GM19023 (cell line): ENCODE measurements around the gene VWA1.
"Not testable (repeated sequence)": the region's sequence is repeated elsewhere in the genome, so short reads cannot be mapped to it uniquely, and the experiment has no call there.

Source experiments
- ATAC-seq: cut with Tn5 transposase; IDR thresholded peaks from one replicate; pipeline ENCODE4 v1.9.1; 2021; ENCODE audit warnings: mild to moderate bottlenecking, moderate library complexity; ENCODE audit not compliant: unreplicated experiment

The VWA1 gene

DNA sequence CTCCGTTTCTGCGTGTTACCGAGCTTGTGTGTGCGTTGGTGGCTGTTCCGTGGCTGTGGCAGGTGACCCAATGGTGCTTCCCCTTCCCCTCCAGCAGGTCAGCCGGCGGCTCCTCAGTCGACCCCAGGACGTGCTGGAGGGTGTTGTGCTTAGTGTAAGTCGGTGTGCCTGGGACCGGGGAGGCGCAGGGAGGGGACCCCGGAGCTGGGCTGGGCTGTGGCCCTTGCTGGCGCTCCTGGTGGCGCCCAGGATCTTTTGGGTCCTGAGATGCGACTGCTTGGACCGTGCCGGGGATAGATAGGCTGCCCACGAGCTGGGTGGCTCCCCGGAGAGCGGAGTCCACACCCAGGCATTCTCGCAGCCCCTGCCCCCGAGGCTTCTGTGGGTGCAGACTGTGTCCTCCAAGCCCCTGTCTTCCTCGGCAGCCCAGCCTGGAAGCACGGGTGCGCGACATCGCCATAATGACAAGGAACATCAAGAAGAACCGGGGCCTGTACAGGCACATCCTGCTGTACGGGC, 19.9 kb downstream of the VWA1 start:
- ATAC-seq, result no peak

DNA sequence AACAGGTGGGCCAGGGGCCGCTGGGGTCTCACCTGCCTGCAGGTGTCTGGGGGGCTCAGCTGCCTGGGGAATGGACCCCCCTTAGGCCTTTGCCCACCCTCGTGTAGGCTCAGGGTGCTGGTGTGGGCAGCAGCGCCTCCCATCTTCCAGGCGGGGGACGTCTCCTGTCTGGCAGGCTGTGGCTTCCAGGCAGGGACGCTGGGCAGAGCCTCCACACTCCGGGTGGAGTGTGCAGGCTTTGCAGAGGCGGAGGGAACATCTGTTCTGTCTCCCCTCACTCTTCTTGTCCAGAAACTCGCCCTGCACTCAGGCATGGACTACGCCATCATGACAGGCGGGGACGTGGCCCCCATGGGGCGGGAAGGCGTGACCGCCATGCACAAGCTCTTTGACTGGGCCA, 20.4 kb downstream of the VWA1 start:
- not testable (repeated sequence) for ATAC-seq

DNA sequence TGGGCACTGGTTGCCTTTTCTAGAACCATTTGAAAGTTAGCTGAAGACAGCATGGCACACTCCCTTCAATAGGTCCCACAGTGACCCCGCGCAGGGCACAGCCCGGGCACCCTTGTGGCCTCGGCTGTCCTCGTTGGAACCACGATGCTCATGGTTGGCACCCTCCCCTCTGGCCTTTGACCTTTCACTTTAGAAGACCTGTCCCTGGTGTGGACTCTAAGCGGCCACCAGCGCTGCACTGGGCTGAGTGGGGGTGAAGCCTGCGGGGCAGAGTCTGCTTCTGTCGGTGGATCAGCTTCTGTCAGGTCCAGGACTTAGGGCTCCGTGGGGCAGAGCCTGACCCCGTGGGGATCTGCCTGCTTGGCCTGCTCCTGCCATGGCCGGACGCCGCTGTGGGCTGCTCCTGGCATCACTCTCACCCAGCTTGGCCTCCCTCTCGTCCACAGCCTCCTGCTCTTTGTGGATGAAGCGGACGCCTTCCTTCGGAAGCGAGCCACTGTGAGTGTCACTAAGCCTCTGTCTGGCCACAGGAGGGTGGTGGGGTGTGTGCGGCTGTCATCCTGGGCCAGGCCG, 21.3 kb downstream of the VWA1 start:
- ATAC-seq, result not testable (repeated sequence)

DNA sequence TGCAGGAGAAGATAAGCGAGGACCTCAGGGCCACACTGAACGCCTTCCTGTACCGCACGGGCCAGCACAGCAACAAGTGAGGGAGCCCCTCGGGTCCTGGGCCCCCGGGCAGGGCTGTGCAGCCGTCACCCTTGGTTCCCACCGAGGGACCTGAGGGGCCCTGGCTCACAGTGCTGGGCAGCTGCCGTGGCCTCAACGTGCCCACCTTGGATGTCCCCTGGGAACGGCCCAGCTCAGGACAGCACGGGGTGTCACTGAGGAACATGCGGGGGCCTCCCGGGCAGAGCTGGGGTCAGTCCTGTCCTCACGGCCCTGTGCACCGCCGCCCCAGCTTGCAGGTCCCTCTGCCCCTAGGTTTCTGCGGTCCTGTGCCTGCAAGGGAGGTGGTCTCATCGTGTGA, 23.7 kb downstream of the VWA1 start:
- ATAC-seq, result not testable (repeated sequence)

DNA sequence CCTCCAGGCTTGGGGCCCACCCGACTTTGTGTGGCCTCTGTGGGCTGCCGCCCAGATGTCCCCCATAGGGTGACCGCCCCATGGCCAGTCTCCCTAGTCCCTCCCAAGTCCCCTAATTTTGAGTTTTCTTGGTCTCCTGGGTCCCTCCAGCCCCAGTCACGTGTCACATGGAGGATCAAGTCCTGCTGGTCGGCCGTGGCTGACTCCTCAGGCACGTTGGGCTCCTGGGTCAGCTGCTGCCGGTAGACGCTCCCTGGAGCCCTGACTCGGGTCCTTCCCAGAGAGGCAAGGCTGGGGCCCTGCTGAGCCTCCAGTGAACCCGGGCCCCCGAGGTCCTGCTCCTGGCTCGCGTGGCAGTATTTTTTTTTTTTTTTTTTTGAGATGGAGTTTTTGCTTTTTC, 24.2 kb downstream of the VWA1 start:
- not testable (repeated sequence) for ATAC-seq

DNA sequence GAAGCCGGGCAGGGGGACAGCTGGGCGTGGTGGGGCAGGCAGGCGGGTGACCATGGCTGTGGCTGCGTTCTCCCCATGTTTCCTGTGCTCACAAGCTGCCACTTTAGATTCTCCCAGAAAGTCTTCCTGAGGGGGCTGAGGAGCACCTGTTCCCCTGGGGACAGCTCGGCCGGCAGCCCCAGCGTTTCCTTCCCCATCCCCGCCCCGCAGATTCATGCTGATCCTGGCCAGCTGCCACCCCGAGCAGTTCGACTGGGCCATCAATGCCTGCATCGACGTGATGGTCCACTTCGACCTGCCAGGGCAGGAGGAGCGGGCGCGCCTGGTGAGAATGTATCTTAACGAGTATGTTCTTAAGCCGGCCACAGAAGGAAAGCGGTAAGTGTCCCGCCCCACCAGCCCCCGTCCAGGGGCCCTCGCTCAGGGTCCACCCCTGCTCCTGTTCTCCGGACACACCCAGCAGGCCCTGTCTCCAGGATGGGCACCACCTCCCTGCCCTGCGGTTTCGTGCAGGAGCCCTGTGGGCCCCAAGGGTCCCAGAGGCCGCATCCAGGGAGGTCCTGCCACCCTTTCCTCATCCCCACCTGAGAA, 25.1 kb downstream of the VWA1 start:
- ATAC-seq, result no peak

DNA sequence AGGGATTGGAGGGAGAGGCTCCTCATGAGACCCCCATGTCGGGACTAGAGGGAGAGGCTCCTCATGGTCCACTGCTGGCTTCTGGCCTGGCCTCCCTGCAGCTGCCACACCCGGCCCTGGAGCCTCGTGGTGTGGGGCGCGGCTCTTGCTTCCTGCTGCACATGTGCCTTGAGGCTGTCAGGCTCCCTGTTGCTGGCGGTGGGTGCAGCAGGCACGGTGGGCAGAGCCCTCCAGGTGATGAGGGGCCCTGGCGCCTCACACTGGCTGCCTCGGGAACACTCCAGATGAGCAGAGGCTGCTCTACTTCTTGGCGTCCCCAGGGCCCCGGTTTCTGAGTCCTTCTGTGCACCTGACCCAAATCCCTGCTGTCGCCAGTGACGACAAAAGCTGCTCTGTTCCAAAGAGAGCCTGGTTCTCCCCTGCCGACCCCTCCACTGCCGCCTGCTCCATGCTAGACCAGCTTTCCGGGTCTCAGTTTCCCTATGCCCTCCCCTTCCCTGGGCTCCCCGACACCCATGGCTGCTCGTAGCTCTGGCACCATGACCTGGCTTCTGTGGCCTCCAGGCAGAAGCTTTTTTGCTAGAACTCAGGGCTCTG, 26.3 kb downstream of the VWA1 start:
- ATAC-seq, result no peak

DNA sequence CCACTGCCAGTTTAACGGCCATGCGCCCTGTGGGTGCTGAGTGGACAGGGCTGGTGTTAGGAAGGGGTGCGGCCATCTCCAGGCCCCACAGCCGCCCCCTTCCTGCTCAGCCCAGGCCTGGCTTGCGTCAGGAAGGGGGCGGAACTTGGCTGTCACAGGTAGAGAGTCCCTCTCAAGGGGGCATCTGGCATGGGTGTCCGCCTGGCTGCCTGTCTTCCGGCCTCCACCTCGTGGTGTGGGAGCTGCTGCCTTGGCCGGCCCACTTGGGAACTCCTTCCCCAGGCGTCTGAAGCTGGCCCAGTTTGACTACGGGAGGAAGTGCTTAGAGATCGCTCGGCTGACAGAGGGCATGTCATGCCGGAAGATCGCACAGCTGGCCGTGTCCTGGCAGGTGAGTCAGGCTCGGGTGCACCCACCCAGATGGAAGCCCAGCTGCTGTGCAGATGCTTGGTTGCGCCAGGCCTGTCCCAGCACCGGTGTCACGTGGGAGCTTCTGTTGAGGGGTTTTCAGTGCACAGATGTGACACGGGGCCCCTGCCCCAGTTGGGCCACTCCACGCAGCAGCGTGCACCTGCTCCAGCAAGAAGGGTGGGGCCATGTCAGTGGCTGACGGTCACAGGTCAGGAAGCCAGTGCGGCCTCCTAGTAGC, 27.0 kb downstream of the VWA1 start:
- no peak for ATAC-seq

DNA sequence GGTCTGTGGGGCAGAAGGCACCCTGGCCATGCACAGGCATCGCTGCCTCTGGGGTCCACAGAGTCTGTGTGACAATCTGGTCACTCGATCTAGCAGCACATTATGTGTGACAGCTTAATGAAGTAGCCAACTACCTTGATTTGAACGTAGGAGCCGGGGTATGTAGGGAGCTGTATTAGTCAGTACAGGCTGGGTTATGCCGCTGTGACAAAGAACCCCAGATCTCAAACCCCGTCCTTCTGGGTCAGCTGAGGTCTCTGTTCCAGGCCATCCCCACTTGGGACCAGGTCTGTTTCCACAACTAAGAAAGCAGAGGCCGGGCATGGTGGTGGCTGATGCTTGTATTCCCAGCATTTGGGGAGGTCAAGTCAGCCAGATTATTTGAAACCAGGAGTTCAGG, 27.8 kb downstream of the VWA1 start:
- ATAC-seq, result no peak

DNA sequence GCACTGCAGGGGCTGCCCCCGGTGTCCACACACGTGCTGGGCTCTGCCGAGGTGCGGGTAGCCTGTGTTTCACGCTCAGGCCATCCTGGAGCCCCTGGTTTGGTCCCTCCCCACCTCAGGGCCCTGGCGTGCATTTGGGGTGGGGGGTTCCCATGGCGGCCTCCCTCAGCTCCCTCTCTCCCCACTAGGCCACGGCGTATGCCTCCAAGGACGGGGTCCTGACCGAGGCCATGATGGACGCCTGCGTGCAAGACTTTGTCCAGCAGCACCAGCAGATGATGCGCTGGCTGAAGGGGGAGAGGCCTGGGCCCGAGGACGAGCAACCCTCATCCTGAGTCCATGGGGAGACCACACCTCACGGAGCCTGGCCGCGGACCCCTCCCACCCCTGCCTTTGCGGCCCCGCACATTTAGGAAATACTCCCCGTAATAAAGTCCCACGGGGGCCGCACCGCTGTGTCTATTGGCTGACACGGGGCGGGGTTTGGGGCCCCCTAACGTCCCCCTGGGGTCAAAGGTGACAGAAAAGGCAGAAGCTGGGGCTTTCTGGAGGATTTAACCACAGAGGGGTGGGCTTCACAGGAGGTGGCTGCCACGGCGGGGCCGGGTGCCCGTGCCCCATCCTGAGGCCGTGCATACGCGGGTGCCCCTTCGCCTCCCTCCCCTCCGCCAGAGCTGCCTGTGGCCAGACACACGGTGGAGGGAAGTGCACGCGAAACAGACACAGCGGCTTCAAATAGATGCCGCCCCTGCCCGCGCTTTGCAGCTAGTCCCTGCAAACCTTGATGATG, 32.9 kb downstream of the VWA1 start:
- not testable (repeated sequence) for ATAC-seq

DNA sequence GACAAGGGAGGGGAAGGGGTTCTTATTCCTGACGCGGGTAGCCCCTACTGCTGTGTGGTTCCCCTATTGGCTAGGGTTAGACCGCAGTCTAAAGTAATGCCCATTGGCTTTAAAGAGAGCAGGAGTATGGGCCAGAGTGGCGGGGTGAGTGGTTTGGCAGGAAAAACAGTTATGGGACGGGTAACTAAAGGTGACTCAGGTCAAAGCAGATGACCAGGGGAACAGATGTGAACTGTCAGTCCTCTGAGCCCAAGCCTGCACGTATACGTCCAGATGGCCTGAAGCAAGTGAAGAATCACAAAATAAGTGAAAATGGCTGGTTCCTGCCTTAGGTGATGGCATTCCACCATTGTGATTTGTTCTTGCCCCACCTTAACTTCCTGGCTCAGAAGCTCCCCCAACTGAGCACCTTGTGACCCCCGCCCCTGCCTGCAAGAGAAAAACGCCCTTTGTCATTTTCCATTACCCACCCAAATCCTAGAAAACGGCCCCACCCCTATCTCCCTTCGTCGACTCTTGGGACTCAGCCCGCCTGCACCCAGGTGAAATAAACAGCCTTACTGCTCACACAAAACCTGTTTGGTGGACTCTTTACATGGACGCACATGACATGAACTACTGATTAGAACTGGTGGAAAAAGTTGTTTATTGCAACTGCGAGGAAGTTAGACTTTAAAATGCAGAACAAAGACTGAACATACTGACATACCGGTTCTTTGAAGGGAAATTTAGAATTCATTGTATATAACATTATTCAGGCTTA, 35.3 kb downstream of the VWA1 start:
- ATAC-seq, result no peak

DNA sequence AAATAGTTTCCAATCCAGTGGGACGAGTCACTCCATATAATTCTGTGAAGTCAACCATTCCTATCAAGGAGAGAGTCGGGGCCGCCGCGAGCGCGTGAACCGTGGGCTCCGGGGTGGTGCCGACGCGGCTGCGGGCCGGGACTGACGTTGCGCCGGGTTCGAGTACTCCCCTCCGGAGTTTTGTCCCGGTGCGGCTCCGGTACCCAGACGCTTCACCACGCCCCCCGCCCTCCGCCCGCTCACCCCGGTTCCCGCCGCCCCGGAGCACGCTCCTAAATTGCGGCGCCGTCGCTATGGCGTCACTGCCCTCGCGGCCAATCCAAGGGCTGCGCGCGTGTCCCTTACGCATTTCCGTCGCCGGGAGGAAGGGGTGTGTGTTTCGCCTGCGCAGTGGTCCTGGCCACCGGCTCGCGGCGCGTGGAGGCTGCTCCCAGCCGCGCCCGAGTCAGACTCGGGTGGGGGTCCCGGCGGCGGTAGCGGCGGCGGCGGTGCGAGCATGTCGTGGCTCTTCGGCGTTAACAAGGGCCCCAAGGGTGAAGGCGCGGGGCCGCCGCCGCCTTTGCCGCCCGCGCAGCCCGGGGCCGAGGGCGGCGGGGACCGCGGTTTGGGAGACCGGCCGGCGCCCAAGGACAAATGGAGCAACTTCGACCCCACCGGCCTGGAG, 36.0 kb downstream of the VWA1 start, which contains the start of gene ATAD3B:
Gene ATAD3B (plus strand): TSS at position 377 of the 664 bp plus-strand sequence. CDS start 120 bp downstream, at position 497.
- ATAC-seq, result peak; percentile 89

DNA sequence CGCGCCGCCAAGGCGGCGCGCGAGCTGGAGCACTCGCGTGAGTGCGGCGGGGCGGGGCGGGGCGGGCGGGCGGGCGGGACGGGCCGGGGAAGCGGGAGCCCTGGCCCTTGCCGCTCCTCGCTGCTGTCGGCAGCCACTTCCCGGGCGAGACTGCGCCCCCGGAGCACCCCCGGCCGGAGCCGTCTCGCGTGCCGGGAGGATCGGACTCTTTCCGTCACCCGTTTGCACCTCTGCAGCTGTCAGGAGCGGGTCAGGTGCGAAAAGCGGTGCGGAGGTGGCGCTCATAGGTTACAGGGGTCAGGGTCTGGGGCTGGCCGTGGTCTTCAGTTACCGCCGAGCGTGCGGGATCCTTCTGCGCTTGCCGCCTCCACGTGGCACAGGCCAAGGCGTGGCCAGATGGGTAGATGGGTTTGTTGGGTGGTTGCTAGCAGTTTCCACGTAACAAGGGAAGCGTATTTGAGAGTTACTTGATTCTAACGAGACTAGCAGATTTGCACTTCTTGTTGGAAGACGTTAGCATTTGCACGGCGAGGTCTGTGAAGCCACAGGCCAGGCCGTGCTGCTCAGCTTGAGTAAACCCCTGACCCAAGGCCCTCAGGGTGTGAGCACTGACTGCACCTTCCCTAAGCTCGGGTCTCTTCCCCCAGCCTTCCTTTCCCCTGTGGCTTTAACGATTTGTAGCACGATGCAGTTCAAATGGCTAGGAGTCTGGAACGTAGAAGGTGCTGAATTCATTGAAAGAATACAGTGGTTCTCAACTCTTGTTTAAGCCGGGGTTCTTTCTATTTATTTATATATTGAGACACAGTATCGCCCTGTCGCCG, 36.8 kb downstream of the VWA1 start:
- peak; percentile 28 for ATAC-seq

DNA sequence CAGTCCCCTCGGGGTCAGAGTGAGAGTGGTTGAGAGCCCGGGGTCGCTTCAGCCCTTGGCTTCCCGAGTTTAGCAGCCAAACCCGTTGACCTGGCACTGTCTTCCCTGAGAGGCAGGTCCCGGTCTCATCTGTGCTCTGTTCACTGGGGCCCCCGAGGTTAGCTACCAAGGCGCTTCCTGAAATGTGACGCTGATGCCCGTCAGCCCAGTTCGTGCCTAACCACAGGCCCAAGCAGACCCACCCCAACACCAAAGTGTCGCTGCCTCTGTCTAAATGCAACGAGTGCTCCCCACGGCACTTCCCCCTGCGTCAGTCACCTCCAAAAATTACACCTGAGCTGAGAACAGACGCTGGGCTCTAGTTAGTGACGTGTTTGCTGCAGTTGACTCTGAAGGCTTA, 40.5 kb downstream of the VWA1 start:
- ATAC-seq, result not testable (repeated sequence)

DNA sequence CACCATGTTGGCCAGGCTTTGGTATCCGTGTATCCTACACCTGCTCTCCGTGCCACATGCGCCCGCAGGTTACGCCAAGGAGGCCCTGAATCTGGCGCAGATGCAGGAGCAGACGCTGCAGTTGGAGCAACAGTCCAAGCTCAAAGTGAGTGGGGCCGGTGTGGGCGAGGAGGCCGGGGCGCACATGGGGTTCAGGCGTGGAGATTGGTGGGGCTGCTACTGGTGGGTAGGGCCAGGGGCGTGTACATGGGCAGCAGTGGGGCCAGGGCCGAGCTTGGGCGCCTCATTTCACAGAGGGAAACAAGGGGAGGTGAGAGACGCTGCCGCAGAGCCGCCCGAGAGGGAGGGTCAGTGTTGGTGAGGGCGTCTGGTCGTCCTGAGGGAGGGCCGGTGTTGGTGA, 41.7 kb downstream of the VWA1 start:
- ATAC-seq, result no peak

DNA sequence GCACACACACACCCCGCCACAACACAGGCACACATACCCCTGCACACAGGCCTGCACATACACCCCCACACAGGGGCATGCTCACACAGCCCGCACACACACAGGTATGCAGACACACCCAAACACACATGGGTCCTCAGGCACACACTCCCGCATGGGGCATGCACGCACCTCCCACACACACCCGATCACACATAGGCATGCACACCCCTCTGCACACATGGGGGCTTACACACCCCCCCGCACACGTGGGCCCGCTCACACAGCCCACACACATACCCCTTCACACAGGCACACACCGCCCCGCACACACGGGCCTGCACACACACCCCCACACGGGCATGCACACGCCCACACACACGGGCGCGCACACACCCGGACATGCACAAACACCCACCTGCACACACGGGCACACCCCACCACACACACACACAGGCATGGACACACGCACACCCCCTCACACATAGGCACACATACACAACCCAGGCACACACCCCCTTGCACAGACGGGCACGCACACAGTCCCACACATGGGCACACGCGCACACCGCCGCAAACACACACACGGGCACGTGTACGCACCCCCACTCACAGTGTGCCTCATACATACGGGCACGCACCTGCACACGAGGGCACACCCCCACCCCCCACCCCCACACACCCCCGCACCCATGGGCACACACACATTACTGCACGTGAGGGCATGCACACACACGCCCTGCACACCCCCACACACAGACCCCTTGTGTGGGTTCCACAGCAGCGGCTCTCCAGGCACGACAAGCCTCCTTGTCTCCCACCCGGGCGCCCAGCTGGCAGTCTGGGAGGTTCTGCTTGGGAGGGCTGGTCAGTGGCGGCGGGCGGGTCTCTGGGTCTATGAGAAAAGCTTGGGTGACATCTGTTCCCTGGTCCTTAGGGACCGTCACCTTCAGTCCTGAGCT, 44.3 kb downstream of the VWA1 start:
- no peak for ATAC-seq

DNA sequence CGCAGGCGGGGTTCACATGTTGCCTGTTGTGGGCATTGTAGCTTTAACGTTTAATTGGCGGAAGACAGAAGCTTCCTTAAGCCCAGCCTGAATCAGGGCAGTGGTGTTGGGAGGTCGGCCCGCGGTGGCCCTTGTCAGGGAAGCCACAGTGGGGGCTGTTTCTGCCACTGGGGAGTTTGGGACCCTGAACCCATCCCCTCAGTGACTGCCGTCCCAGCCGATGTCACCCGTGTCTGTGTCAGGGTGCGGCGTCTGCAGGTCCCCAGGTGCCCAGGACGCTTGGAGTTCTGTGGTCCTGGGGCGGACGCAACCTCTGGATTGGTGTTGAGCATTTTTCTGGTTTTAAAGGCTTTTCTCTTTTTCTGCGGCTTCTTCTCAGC, 45.0 kb downstream of the VWA1 start:
- ATAC-seq, result not testable (repeated sequence)

DNA sequence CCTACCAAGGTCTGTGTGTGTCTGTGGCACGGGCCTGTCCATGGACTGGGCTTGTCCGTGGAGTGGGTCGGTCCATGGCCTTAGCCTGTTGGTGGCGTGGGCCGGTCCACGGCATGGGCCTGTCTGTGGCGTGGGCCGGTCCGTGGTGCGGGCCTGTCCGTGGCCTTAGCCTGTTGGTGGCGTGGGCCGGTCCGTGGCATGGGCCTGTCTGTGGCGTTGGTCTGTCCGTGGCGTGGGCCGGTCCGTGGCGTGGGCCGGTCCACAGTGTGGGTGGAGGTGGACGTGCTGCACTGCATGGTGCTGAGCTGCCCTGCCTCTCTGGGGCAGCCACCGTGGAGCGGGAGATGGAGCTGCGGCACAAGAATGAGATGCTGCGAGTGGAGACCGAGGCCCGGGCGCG, 46.3 kb downstream of the VWA1 start:
- ATAC-seq, result not testable (repeated sequence)
